ENCODE measurements around the gene CDH5. TPM values are rescaled to one million over a fixed set of nuclear protein-coding genes. Genes with fewer than 3 reads are reported as not detected.
A peak's percentile ranks its signal among the peaks of the same experiment; 100 is the strongest.

Gene CDH5
- total RNA-seq, 1 experiment from 2014 or later: 3.6 TPM

GRCh38 chr16:66337463-66338188 is 28.9 kb upstream of the CDH5 start:
- POLR2A ChIA-PET (ENCODE audit: unreplicated experiment): no interaction called here
- H3K4me3 ChIP-seq: no peak overlapping the region
- no peaks in the 10 kb centered on the region for H3K9me3 ChIP-seq (ENCODE audit: insufficient read depth, low read depth)
- no peak overlapping the region for H3K27ac ChIP-seq
- no peaks in the 10 kb centered on the region for H3K4me1 ChIP-seq (replicated peaks; ENCODE audit: insufficient read depth)
- no TSS peak for BruUV-seq (replicated peaks)
- H2AFZ ChIP-seq: no peak overlapping the region
- intact Hi-C loops (cut with micrococcal nuclease; ENCODE audit: unreplicated experiment): no loop called here
- no peaks in the 10 kb centered on the region for H4K20me1 ChIP-seq (ENCODE audit: insufficient read depth)
- no peak overlapping the region for H3K4me2 ChIP-seq
- DNase-seq: no peak
- CTCF ChIA-PET: no interaction called here
- H3F3A ChIP-seq (ENCODE audit: insufficient read depth, low read depth): no peaks in the 10 kb centered on the region
- no peaks in the 10 kb centered on the region for H3K79me2 ChIP-seq (ENCODE audit: low read depth)
- H3K27me3 ChIP-seq (ENCODE audit: insufficient read depth, low read depth): 0 out of 2 replicates have a peak, but pooled peaks cover 8% of the 10 kb centered on the region
- no peak for TF ChIP-seq EZH2 (IDR thresholded peaks at IDR 0.05; ENCODE audit: low read depth)
- TF ChIP-seq CTCF (conservative IDR thresholded peaks at IDR 0.05): no peak
- H3K9me2 ChIP-seq (ENCODE audit: insufficient read depth): no peaks in the 10 kb centered on the region
- no peaks in the 10 kb centered on the region for H3K36me3 ChIP-seq (ENCODE audit: low read depth)

GRCh38 chr16:66342294-66342900 is 24.1 kb upstream of the CDH5 start:
- Histone ChIP-seq H3K4me1 (replicated peaks; ENCODE audit: insufficient read depth) (no peaks in the 10 kb centered on the region), H3K4me3 (no peak overlapping the region), H3K79me2 (ENCODE audit: low read depth) (no peaks in the 10 kb centered on the region), H3K27ac (no peak overlapping the region), H3K4me2 (no peak overlapping the region), H2AFZ (no peak overlapping the region), H3K9me2 (ENCODE audit: insufficient read depth) (no peaks in the 10 kb centered on the region), H3K9me3 (ENCODE audit: insufficient read depth, low read depth) (no peaks in the 10 kb centered on the region), H3F3A (ENCODE audit: insufficient read depth, low read depth) (no peaks in the 10 kb centered on the region), H3K36me3 (ENCODE audit: low read depth) (no peaks in the 10 kb centered on the region), H3K27me3 (ENCODE audit: insufficient read depth, low read depth) (no peaks in the 10 kb centered on the region), H4K20me1 (ENCODE audit: insufficient read depth) (no peaks in the 10 kb centered on the region)
- DNase-seq: peak in 1 of 2 experiments; percentile 35
- POLR2A ChIA-PET (ENCODE audit: unreplicated experiment): no interaction called here
- intact Hi-C loops (cut with micrococcal nuclease; ENCODE audit: unreplicated experiment): no loop called here
- TF ChIP-seq CTCF (conservative IDR thresholded peaks at IDR 0.05) (peak; percentile 71), EZH2 (IDR thresholded peaks at IDR 0.05; ENCODE audit: low read depth) (no peak)
- CTCF ChIA-PET: interaction anchor here (0.7 kb wide), 1 partner anchor 52 kb away, joined by 3 read pairs; no protein-coding TSS in a partner anchor
- no TSS peak for BruUV-seq (replicated peaks)

GRCh38 chr16:66344533-66345145 is 21.9 kb upstream of the CDH5 start:
- H3K79me2 ChIP-seq (ENCODE audit: low read depth): no peaks in the 10 kb centered on the region
- no peaks in the 10 kb centered on the region for H3K9me3 ChIP-seq (ENCODE audit: insufficient read depth, low read depth)
- H2AFZ ChIP-seq: no peak overlapping the region
- H3K4me1 ChIP-seq (replicated peaks; ENCODE audit: insufficient read depth): no peaks in the 10 kb centered on the region
- no peaks in the 10 kb centered on the region for H3K36me3 ChIP-seq (ENCODE audit: low read depth)
- no peaks in the 10 kb centered on the region for H3K9me2 ChIP-seq (ENCODE audit: insufficient read depth)
- H3K4me2 ChIP-seq: no peak overlapping the region
- no peaks in the 10 kb centered on the region for H3K27me3 ChIP-seq (ENCODE audit: insufficient read depth, low read depth)
- H3F3A ChIP-seq (ENCODE audit: insufficient read depth, low read depth): 0 out of 2 replicates have a peak, but pooled peaks cover 3% of the 10 kb centered on the region
- no peak overlapping the region for H3K4me3 ChIP-seq
- intact Hi-C loops (cut with micrococcal nuclease; ENCODE audit: unreplicated experiment): loop anchor here (2.0 kb wide), 1 partner anchor 66 kb away; no protein-coding TSS in a partner anchor
- no TSS peak for BruUV-seq (replicated peaks)
- DNase-seq: peak in 1 of 2 experiments; percentile 37
- CTCF ChIA-PET: interaction anchor here (0.6 kb wide), 1 partner anchor 69 kb away, joined by 3 read pairs; no protein-coding TSS in a partner anchor
- POLR2A ChIA-PET (ENCODE audit: unreplicated experiment): interaction anchor here (0.8 kb wide), 1 partner anchor 442 kb away, joined by 33 read pairs; no protein-coding TSS in a partner anchor
- TF ChIP-seq EZH2 (IDR thresholded peaks at IDR 0.05; ENCODE audit: low read depth): no peak
- peak; percentile 90 for TF ChIP-seq CTCF (conservative IDR thresholded peaks at IDR 0.05)
- H3K27ac ChIP-seq: no peak overlapping the region
- H4K20me1 ChIP-seq (ENCODE audit: insufficient read depth): no peaks in the 10 kb centered on the region
